Parathyroid adenoma (tissue), 2 donors: ENCODE data around the gene ITPK1.

ENCODE experiments used
- H2AFZ ChIP-seq: fragments of 300-600 bp; sonication (generic); one replicate; pipeline ENCODE4 v1.7.0; 2017; ENCODE audit warnings: antibody characterized with exemption, mild to moderate bottlenecking
- H3K27ac ChIP-seq: fragments of 300-600 bp; sonication (generic); one replicate; pipeline ENCODE4 v1.7.0; 2017
- H3K27me3 ChIP-seq: fragments of 300-600 bp; sonication (generic); one replicate; pipeline ENCODE4 v1.7.0; 2017; ENCODE audit warnings: low read length; ENCODE audit not compliant: control insufficient read depth, insufficient read depth
- H3K36me3 ChIP-seq: fragments of 300-600 bp; sonication (generic); one replicate; pipeline ENCODE4 v1.7.0; 2017; ENCODE audit warnings: low read length; ENCODE audit not compliant: control insufficient read depth, insufficient read depth
- H3K4me1 ChIP-seq: fragments of 300-600 bp; sonication (generic); one replicate; pipeline ENCODE4 v1.7.0; 2017; ENCODE audit warnings: control low read depth
- H3K4me2 ChIP-seq: fragments of 300-600 bp; sonication (generic); one replicate; pipeline ENCODE4 v1.7.0; 2017; ENCODE audit warnings: low read length
- H3K4me3 ChIP-seq: fragments of 300-600 bp; sonication (generic); one replicate; pipeline ENCODE4 v1.7.0; 2017; ENCODE audit warnings: low read depth, low read length
- H3K79me2 ChIP-seq: fragments of 300-600 bp; sonication (generic); one replicate; pipeline ENCODE4 v1.7.0; 2017; ENCODE audit warnings: control low read depth
- H3K9ac ChIP-seq: fragments of 300-600 bp; sonication (generic); one replicate; pipeline ENCODE4 v1.7.0; 2017; ENCODE audit warnings: mild to moderate bottlenecking
- H3K9me3 ChIP-seq: fragments of 300-600 bp; sonication (generic); one replicate; pipeline ENCODE4 v1.7.0; 2017; ENCODE audit warnings: low read length; ENCODE audit not compliant: control insufficient read depth
- TF ChIP-seq, protein P1 (sequence below): fragments of 300-600 bp; sonication (generic); IDR thresholded peaks from one replicate; pipeline ENCODE4 v1.7.0; 2017; ENCODE audit warnings: antibody characterized with exemption, mild to moderate bottlenecking
- donor health status: primary hyperparathyroidism.

Gene ITPK1

DNA sequence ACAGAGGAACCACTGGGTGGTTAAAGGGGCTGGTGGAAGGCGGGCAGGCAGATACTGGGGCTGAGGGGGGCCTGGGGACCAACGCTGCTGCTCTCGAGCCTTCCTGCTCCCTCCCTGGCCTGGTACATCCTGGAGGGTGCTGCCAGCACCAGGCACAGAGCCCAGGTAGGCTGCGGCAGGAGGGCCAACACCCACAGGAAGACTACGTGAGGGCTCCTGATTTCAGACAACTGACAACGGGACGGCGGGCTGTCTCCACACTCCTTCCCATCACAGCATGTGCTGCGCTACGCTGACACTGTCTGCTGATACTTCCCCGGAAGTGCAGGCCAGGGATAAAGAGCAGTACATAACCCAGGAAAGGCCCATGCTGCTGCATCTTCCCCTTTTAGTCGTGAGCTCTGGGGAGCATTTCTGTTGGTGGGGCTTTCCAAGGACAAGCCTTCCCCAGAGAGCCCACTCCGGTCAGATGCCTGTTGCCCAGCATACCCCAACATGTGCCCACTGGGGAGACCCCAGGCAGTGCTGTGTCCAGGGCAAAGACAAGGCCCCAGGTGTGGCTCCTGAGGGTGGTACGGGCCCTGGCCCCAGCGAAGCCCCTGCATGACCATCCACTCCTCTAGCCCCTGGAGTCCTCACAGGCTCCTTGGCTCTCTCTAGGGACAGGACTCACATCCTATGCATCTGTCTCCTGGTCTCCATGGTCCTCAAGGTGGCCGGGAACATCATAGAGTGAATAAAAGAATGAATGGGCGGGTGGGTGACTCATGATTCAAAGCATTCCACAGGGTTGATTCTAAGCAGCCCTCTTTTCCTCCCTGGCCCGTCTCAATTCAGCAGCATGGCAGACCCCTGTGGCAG lies 154.8 kb downstream of the ITPK1 start:
- H3K9ac ChIP-seq, result no peak overlapping the region
- peaks cover 5% of the 10 kb centered on the region for H3K4me1 ChIP-seq

DNA sequence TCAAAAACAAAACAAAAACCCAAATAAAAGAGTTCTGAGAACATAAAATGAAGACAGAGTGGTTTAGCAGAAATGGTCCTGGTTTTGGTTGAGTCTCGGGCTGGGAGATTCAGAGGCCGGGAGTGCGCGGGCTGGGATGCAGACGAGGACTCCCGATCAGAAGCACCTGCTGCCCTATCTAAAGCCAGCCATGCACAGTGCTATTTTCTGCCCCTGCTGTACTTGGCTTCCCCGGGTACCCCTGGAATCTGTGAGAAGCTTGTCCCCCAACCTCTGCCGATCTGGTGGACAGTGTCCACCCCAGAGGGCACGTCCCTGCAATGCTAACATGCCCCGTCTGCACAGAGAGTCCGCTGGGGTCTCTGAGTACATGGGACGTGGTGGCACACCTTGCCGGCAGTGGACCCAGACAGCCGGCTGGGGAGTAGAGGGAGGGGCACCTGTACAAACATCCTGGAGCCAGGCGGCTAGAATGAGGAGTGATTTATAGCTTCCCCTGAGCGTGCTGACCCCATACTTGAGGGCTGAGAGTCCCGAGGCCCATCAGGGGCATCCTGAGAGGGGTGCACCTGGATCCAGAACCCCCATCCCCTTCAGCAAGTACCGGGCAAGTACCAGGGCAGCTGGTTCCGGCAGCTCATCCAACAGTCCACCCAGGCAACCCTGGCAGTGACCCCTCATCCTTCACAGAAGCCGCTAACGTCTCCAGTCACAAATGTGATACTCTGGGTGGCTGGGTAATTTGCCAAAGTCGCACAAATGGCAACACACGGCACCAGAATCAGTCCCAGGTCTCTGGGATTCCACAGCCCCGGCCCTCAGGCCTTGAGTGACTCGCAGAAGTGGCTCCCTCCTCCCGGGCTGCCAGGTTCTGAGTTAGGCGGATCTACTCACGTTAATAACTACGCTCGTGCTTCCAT lies 155.7 kb downstream of the ITPK1 start:
- Histone ChIP-seq H3K27ac (no peak overlapping the region), H3K27me3 (no peaks in the 10 kb centered on the region), H3K4me3 (no peak overlapping the region), H3K4me2 (no peak overlapping the region), H3K9ac (no peak overlapping the region), H2AFZ (no peak overlapping the region), H3K79me2 (no peaks in the 10 kb centered on the region), H3K9me3 (no peaks in the 10 kb centered on the region), H3K36me3 (no peaks in the 10 kb centered on the region), H3K4me1 (peaks cover 5% of the 10 kb centered on the region)
- TF ChIP-seq, protein P1, sequence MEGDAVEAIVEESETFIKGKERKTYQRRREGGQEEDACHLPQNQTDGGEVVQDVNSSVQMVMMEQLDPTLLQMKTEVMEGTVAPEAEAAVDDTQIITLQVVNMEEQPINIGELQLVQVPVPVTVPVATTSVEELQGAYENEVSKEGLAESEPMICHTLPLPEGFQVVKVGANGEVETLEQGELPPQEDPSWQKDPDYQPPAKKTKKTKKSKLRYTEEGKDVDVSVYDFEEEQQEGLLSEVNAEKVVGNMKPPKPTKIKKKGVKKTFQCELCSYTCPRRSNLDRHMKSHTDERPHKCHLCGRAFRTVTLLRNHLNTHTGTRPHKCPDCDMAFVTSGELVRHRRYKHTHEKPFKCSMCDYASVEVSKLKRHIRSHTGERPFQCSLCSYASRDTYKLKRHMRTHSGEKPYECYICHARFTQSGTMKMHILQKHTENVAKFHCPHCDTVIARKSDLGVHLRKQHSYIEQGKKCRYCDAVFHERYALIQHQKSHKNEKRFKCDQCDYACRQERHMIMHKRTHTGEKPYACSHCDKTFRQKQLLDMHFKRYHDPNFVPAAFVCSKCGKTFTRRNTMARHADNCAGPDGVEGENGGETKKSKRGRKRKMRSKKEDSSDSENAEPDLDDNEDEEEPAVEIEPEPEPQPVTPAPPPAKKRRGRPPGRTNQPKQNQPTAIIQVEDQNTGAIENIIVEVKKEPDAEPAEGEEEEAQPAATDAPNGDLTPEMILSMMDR, result no peak

More for the DNA sequence above, 154.8 kb downstream of the ITPK1 start:
- TF ChIP-seq, protein P1, result no peak
- H3K4me2 ChIP-seq, result no peak overlapping the region
- H3K4me3 ChIP-seq, result no peak overlapping the region
- no peaks in the 10 kb centered on the region for H3K27me3 ChIP-seq
- H3K36me3 ChIP-seq, result no peaks in the 10 kb centered on the region
- no peak overlapping the region for H2AFZ ChIP-seq
- no peaks in the 10 kb centered on the region for H3K9me3 ChIP-seq
- no peaks in the 10 kb centered on the region for H3K79me2 ChIP-seq
- no peak overlapping the region for H3K27ac ChIP-seq

DNA sequence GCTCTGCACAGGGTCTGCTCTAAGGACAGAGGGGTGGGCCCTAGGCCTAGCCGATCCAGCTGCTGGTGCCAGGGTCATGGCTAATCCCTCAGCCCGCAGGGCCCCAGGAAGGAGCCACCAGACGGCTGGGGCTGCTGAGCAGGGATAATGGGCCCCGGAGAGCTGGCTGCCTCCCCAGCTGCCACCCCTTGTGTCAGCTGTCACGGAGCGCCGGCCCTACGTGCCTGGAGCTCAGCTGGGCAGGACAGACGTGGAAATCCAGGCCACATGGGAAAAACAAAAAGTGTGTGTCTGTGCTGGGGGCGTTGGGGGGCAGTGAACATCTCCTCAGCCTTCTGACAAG lies 156.6 kb downstream of the ITPK1 start:
- Histone ChIP-seq H3K9ac (no peak overlapping the region), H2AFZ (no peak overlapping the region), H3K27me3 (no peaks in the 10 kb centered on the region), H3K79me2 (no peaks in the 10 kb centered on the region), H3K9me3 (no peaks in the 10 kb centered on the region), H3K27ac (no peak overlapping the region), H3K4me2 (no peak overlapping the region), H3K4me1 (peaks cover 5% of the 10 kb centered on the region), H3K36me3 (no peaks in the 10 kb centered on the region), H3K4me3 (no peak overlapping the region)
- TF ChIP-seq, protein P1, result no peak

DNA sequence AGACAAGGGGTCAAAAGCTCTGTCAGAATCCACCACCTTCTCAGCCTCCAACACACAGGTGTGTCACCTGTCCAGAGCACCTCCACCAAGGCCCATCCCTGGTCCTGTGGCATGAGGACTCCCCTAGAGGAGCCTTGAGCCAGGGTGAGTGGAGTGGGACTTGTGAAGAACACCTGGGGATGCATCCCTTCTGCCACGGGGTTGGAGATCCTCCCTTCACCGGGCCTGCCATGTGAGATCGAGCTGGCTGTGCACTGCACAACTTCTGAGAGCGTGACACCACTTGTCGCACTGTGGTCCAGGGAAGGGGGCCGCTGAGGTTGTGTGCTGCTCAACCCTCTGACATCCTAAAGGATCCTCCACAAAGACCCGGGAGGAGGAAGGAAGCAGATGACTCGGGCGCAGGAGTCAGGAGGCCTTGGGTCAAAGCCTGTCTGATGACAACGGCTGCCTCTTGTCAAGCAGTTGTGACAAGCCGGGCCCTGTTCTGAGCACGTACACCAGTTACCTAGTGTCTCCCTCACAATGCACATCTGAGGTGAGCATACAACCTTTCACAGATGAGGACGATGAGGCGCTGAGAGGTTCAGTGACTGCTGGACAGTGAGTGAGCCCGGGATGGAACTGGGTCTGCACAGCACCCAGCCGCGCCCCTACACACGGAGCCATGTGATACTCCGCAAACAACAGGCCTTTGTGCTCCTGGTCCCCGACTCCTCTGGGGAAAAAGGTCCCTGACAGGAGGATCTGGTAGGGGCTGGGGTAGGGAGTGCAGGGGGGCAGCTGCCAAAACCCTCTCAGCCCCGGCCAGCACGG lies 157.1 kb downstream of the ITPK1 start:
- no peak overlapping the region for H2AFZ ChIP-seq
- H3K9me3 ChIP-seq, result no peaks in the 10 kb centered on the region
- no peak overlapping the region for H3K4me3 ChIP-seq
- H3K4me1 ChIP-seq, result no peaks in the 10 kb centered on the region
- H3K27me3 ChIP-seq, result no peaks in the 10 kb centered on the region
- H3K27ac ChIP-seq, result no peak overlapping the region
- no peaks in the 10 kb centered on the region for H3K79me2 ChIP-seq
- no peak overlapping the region for H3K9ac ChIP-seq
- H3K4me2 ChIP-seq, result no peak overlapping the region
- TF ChIP-seq, protein P1, result no peak
- H3K36me3 ChIP-seq, result no peaks in the 10 kb centered on the region
